Measurements from ENCODE around the gene OGDHL.

Gene OGDHL

DNA sequence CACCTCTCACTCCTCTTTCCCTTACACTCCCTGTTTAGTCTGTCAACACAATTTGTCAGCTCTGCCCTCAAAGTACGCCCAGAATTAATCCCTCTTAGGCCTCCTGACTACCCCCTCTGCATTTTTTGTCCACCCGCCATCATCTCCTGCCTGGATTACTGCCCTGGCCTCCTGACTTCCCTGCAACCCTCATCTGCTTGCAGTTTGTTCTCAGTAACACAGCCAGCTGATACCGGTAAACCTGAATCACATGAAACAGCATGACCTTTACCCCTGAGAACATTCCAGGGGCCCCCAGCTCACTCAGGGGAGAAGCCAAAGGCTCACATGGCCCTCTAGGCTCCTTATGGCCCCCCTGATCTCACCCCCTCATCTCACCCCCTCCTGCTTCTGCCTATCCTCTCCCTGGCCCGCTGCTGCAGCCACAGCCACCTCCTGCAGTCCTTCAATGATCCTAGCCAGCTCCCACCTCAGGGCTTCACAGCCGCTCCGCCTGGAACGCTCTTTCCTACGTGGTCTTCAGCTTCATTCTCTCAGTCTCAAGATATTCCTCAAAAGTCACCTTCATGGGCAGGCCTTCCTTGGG is 73.8 kb downstream of the OGDHL start:
- no peak for DNase-seq

- DNase-seq = no peak
These were observed 75.5 kb downstream of the OGDHL start for GRCh38 chr10:49686651-49687050.

Measured in NCI-H2029 treated with DMSO at 0.1 percent for 48 hours (cell line).